HG02943 (cell line): ENCODE measurements around the gene PRDX6.
"Not testable (repeated sequence)": the region's sequence is repeated elsewhere in the genome, so short reads cannot be mapped to it uniquely, and the experiment has no call there.

Experiments
- ATAC-seq: cut with Tn5 transposase; IDR thresholded peaks from one replicate; pipeline ENCODE4 v1.9.1; 2021; ENCODE audit warnings: mild to moderate bottlenecking, low read depth, moderate library complexity; ENCODE audit not compliant: unreplicated experiment

PRDX6 gene

DNA sequence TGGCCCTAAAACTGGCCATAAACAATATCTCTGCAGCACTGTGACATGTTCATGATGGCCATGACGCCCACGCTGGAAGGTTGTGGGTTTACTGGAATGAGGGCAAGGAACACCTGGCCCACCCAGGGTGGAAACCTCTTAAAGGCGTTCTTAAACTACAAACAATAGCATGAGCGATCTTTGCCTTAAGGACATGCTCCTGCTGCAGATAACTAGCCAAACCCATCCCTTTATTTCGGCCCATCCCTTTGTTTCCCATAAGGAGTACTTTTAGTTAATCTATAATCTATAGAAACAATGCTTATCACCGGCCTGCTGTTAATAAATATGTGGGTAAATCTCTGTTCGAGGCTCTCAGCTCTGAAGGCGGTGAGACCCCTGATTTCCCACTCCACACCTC lies 16.0 kb downstream of the PRDX6 start:
- not testable (repeated sequence) for ATAC-seq

DNA sequence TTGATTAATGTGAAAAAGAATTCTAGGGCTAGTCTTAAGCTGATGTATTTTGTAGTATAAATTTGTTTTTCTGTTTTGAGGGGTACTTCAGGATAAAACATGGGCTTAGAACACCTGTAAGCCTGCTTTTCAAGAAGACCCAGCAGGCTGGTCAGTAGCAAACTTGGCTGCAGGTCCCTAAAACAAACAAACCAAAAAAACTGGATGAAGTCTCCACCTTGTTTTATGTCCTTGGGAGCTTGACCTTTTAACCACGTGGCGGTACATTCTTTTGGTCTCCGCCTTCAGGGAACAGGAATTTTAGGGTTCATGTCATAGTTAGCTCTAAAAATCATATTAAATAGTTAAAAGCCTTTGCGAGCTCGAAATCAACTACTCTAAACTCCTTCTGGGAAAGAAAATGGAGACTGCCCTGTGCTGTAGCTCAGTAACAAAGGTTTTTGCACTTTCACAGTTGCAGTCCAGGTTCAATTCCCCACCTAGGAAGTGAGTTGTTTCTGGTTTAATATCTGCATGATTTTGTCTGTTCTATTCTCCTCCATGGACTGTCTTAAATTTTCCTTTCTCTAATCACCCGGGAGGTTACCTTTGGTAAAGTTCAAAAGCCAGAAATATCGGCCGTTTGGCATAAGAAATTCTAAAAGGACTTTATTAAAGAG lies 18.6 kb downstream of the PRDX6 start:
- no peak for ATAC-seq

DNA sequence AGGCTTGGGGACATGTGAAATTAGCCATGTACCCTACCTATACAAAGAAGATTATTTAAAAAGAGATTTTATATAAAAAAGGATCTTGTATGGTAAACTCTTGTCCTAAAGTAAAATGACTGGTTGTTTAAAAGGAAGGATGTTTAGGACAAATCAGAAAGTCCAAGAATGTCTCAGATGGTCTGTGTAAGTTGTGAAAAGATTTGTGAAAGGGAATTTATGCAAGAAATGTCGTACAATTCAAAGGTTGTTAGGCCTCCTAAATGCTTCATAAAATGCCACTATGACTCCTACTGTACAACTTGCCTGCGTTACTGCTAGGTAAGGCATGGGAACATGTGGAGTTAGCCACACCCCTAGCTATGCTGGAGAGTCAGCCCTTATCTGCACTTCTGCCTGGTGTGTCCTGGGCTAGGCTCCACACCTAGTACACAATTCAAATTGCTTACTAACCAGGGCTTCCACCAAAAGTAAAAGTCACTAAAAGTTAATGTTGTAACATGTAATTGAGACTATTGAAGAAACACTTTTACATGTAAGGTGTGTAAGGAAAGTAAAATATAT lies 19.7 kb downstream of the PRDX6 start:
- ATAC-seq = no peak

DNA sequence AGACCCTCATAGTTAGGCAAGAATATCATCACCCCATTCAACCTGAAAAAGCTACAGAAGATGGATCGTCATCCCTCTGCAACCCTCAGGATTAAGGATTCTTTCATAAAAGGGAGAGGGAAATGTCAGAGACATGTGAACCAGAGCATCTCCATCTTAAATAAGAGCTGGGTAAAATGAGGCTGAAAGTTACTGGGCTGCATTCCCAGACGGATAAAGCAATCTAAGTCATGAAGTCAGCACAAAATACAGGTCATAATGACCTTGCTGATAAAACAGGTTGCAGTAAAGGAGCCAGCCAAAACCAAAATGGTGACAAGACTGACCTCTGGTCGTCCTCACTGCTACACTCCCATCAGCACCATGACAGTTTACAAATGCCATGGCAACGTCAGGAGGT lies 22.6 kb downstream of the PRDX6 start:
- ATAC-seq = no peak

DNA sequence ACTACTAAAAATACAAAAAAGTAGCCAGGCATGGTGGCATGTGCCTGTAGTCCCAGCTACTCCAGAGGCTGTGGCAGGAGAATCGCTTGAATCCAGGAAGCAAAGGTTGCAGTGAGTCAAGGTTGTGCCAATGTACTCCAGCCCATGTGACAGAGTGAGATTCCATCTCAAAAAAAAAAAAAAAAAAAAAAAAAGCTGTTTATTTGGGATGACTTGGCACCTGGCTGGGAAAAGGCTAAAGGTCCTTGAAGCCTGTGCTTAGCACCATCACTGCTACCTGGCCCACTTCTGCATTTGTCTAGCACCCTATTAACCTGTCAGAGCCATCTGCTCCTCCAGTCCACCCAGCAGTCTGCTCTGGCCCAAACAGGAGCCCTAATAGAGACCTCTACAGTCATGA lies 25.0 kb downstream of the PRDX6 start:
- ATAC-seq = no peak

DNA sequence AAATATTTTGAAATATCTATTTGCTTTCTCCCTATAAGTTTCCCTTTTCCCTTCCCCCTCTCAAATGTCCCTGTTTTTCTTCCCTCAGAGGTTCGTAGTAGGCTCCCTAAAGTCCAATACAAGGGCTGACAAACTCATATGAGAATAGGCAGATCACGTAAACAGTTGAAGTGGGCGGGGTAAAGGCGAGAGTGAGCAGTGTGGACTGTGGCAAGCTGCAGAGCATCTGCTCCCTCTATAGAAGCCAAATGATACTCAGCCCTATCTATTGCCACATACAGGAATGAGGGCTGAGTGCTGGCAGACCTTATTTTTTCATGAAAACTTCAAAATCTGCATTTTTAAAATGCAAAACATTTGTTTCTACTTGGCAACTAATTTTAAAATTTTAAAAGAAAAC lies 26.3 kb downstream of the PRDX6 start:
- no peak for ATAC-seq

GRCh38 chr1:173504268-173504667 lies 27.1 kb downstream of the PRDX6 start:
- ATAC-seq = no peak

GRCh38 chr1:173505391-173505790 lies 28.3 kb downstream of the PRDX6 start:
- ATAC-seq = no peak

DNA sequence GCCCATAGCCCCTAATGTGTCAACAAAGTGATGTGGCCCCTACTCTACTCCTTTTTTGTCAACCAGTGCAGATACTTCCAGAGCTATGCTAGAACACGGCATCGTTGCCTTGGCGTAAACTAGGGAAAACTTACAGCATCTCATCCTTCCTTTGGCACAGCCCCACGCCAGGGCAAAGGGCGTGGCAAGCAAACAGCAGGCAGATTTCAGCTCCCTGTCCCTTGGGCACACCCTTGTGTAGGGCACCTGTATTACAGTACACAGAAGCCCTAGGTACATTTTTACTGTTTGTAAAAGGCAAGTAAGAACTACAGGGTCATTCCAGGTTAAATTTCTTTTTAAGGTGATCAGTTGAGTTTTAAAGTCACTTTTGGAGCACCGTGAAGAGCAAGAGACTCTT lies 29.3 kb downstream of the PRDX6 start:
- ATAC-seq = no peak

- ATAC-seq = no peak
Measured at GRCh38 chr1:173507205-173507846, 30.2 kb downstream of the PRDX6 start.

DNA sequence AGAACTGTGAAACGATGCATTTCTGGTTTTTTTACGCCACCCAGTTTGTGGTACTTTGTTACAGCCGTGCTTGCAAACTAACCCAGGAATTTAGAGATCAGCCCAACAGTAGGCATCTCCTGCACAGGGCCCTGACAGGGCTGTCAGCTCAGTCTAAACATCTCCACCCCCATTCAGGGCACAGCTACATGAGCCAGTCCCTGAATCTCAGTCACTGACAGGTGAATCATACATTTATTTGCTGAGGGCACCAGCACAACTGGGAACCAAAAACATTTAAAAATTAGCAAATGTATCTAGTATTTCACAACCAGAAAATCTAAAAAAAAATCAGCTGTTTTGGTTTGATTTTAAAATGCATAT lies 30.7 kb downstream of the PRDX6 start:
- ATAC-seq = no peak

GRCh38 chr1:173508541-173508940 lies 31.4 kb downstream of the PRDX6 start:
- no peak for ATAC-seq

- no peak for ATAC-seq
Measured at GRCh38 chr1:173509797-173510196, 32.7 kb downstream of the PRDX6 start.

DNA sequence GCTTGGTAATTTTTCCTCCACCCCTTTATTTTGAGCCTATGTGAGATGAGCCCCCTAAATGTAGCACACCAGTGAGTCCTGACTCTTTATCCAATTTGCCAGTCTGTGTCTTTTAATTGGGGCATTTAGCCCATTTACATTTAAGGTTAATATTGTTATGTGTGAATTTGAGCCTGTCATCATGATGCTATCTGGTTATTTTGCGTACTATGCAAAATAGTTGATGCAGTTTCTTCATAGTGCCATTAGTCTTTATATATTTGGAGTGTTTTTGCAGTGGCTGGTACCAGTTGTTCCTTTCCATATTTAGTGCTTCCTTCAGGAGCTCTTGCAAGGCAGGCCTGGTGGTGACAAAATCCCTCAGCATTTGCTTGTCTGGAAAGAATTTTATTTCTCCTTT lies 37.4 kb downstream of the PRDX6 start:
- ATAC-seq = not testable (repeated sequence)

DNA sequence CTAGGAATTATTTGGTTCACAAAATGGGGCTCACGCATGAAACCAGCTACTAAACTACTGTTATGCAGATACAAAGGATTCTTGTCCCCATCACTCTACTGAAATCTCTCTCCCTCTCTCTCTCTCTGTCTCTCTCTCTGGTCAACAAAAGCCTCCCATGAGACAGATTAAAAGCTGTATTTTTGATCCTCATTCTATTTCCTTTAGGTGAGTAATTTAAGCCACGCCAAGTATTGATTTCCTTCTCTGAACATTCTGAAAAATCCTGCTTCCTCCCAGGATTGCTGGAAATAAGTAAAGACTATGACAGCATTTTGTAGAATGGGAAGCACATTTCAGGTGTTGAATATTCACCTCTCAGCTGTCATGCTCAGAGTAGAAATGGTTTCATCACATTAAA lies 43.7 kb downstream of the PRDX6 start:
- no peak for ATAC-seq

DNA sequence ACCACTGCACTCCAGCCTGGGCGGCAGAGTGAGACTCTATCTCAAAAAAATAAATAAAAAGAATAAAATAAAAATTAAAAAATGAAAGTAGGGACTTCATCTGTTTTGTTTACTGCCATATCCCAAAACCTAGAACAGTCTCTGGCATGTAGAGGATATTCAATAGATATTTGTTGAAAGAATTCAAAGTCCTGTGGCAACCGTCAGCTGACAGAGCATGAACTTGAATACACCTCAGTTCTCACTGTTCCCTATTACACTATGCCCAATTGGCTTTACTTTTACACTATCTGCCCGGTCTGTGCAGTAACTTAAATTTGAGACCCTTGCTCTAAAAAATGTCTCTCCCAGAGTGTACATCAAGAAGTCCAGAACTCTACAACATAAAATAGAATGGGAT lies 46.2 kb downstream of the PRDX6 start:
- ATAC-seq = no peak

- ATAC-seq = no peak
Measured at GRCh38 chr1:173525926-173526325, 48.8 kb downstream of the PRDX6 start.

DNA sequence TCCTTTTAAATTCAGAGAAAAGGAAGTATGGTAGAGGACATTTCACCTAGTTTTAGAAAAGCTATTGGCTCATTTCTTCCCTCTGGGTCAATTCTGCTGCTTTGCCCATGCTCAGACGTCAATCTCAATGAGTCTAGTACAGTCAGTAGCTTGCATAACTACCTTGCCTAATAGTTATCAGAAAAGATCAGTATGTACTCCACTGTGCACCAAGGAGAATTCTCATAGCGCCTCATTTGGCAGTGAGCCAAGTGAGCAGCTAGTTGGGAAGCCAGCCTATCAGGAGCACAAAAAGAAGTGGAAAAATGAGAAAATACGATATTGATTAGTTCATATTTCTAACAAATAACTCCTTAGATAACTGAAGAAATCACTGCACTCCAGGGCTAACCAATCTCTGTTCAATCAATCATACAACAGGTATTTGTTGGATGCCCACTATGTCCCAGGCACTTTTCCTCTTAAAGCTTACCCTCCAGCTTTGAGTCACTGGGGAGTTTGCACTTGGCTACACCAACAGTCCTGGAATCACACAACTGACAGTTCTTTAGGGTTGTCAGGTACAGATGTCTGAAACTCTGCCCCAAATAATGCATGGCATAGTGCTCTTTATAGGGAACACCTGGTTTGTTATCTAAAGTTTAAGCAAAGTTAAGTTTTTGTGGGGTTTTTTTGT lies 50.2 kb downstream of the PRDX6 start:
- ATAC-seq = no peak

GRCh38 chr1:173529106-173529505 lies 52.0 kb downstream of the PRDX6 start:
- ATAC-seq = no peak

DNA sequence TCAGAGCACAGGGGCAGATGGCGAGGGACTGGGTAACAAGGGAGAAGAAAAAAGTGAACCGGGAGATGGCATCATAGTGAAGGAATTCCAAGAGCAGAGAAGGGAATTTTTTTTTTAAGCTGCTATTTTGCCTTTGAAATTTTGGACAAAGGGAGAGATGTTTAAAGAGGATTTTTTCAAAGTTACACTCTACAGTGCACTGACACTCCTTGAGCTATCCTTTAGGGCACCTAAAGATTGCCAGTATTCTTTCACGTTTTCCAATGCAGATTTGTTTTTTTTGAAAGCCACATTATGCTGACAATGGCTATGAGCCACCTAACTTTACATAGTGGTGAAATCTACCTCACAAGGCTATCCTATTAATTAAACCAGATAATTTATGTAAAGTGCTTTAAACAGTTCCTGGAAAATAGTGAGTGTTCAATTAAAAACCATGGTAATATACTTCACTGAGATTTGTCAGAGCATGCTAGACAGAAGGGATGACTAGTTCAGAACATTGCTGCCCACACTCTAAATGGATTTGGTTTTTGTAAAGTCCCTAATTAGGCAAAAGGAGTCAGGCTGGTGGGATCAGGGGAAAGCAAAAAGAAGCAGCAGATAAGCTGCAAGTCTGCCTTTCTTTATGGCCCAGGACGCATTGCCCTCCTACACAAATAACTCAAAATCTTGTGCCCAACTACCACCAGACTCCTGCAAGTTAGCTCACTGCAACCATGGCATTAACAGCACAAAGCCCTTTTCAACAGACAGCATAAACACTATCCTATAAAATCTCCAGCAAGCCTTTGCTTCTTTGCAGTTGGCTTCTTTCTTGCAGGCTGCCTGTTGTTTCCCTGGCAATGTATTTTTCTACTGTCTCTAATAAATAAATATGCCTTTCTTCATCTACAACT lies 53.9 kb downstream of the PRDX6 start:
- ATAC-seq = no peak

GRCh38 chr1:173532237-173532636 lies 55.1 kb downstream of the PRDX6 start:
- no peak for ATAC-seq
